ENCODE data around the gene GDPD5. TPM values are rescaled to one million over a fixed set of nuclear protein-coding genes. Genes with fewer than 3 reads are reported as not detected.

GDPD5 gene
- total and polyA plus RNA-seq, 9 of the 15 experiments (the other 6 are each of a cell fraction or from before 2014, with no cell fraction given): 0.32 to 27.3 (median 8.0) TPM

GRCh38 chr11:75541193-75542087 lies 15.7 kb upstream of the GDPD5 start (continued):
- TF ChIP-seq PBX2 (CRISPR knock-in tag; IDR thresholded peaks at IDR 0.05; ENCODE audit: low read depth): no peak
- peak; percentile 48; the same call in 1 of the 2 replicates for TF ChIP-seq PBX2 (tag; conservative IDR thresholded peaks at IDR 0.05; ENCODE audit: low read depth)
- no peak for TF ChIP-seq ZFP36 (IDR thresholded peaks at IDR 0.05; ENCODE audit: low read depth, low read length, partially characterized antibody)
- no peak for TF ChIP-seq ELK1 (CRISPR knock-in tag; IDR thresholded peaks at IDR 0.05)
- no peak for TF ChIP-seq SAFB2 (IDR thresholded peaks at IDR 0.05; ENCODE audit: borderline replicate concordance, low read depth, low read length, severe bottlenecking)
- no peak for TF ChIP-seq THRB (CRISPR knock-in tag; conservative IDR thresholded peaks at IDR 0.05)
- no peak for TF ChIP-seq TARDBP (IDR thresholded peaks at IDR 0.05)
- TF ChIP-seq TBL1XR1 (IDR thresholded peaks at IDR 0.05; ENCODE audit: low read length in 2 of 2): no peak
- TF ChIP-seq HCFC1 (IDR thresholded peaks at IDR 0.05; ENCODE audit: low read depth, low read length): no peak
- TF ChIP-seq C11orf30 (IDR thresholded peaks at IDR 0.05; ENCODE audit: low read depth): peak; percentile 42; the same call in 1 of the 2 replicates
- TF ChIP-seq HOXB6 (CRISPR knock-in tag; IDR thresholded peaks at IDR 0.05; ENCODE audit: borderline replicate concordance): no peak
- no peak for TF ChIP-seq RAD21 (CRISPR knock-in tag; conservative IDR thresholded peaks at IDR 0.05 in 1 of 2, IDR thresholded peaks at IDR 0.05 in 1 of 2)
- TF ChIP-seq ZNF174 (CRISPR knock-in tag; IDR thresholded peaks at IDR 0.05): no peak
- TF ChIP-seq CC2D1A (IDR thresholded peaks at IDR 0.05): no peak
- TF ChIP-seq PKNOX1 (IDR thresholded peaks at IDR 0.05): peak; percentile 29; the same call in 1 of the 2 replicates
- no peak for TF ChIP-seq IRF9 (tag; IDR thresholded peaks at IDR 0.05)
- TF ChIP-seq POLR3G (IDR thresholded peaks at IDR 0.05; ENCODE audit: extremely low read depth, insufficient read length, insufficient replicate concordance): no peak
- TF ChIP-seq MEIS2 (IDR thresholded peaks at IDR 0.05; ENCODE audit: partially characterized antibody): peak; percentile 62
- TF ChIP-seq ZBTB12 (CRISPR knock-in tag; IDR thresholded peaks at IDR 0.05): no peak
